OCI-LY1 (cell line): Measurements from ENCODE around the gene STAC2.

Experiments used
- EZH2 ChIP-seq: fragments of 200-600 bp; sonication (generic), shearing (Covaris generic); IDR thresholded peaks from 2 replicates; pipeline ENCODE4 v1.8.0; 2017; ENCODE audit warnings: borderline replicate concordance, mixed run types, mild to moderate bottlenecking, antibody characterized with exemption, low read length, moderate library complexity, mixed read lengths
- TF ChIP-seq, protein P1 (sequence below): fragments of 200-600 bp; sonication (generic), shearing (Covaris generic); IDR thresholded peaks from 2 replicates; pipeline ENCODE4 v1.5.1; 2017; ENCODE audit warnings: mild to moderate bottlenecking, antibody characterized with exemption, low read length, moderate library complexity, mixed read lengths

DNA sequence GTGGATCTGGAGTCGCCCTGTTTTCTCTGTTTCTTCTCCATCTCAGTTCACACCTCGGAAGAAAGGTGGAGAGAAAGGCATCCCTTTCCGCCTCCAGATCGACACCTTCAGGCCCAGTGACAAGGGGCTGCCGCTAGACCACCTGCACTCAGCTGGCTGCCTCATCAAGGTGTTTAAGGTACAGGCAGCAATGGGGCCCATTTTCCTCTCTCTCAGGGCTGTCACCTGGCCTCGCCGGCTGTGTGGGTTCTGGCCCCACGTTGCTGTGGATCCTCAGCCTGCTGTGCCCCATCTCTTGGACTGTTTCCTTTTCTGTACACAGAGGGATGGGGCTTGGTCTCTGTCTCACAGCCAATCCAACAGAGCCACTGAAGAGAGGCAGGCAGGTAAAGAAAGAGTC, 17.4 kb upstream of the STAC2 start:
- TF ChIP-seq, protein P1, sequence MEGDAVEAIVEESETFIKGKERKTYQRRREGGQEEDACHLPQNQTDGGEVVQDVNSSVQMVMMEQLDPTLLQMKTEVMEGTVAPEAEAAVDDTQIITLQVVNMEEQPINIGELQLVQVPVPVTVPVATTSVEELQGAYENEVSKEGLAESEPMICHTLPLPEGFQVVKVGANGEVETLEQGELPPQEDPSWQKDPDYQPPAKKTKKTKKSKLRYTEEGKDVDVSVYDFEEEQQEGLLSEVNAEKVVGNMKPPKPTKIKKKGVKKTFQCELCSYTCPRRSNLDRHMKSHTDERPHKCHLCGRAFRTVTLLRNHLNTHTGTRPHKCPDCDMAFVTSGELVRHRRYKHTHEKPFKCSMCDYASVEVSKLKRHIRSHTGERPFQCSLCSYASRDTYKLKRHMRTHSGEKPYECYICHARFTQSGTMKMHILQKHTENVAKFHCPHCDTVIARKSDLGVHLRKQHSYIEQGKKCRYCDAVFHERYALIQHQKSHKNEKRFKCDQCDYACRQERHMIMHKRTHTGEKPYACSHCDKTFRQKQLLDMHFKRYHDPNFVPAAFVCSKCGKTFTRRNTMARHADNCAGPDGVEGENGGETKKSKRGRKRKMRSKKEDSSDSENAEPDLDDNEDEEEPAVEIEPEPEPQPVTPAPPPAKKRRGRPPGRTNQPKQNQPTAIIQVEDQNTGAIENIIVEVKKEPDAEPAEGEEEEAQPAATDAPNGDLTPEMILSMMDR: no peak
- TF ChIP-seq EZH2: no peak
